ENCODE measurements around the gene SH3BP1. TPM values are rescaled to one million over a fixed set of nuclear protein-coding genes. Genes with fewer than 3 reads are reported as not detected.

The SH3BP1 gene
- total RNA-seq, 2 donors from 2014 or later = 1.5 to 4.0 TPM

- no peaks in the 10 kb centered on the region for H3K36me3 ChIP-seq
- no peak for DNase-seq (ENCODE audit: low spot score)
- H3K27me3 ChIP-seq = no peaks in the 10 kb centered on the region
- no peaks in the 10 kb centered on the region for H3K9me3 ChIP-seq
- peaks cover 0 to 54% of the 10 kb centered on the region in 2 donors for H3K4me1 ChIP-seq
- peak overlapping the region in 1 of 2 donors; percentile 62 for H3K4me3 ChIP-seq
- H3K27ac ChIP-seq = no peak overlapping the region
- TF ChIP-seq, protein P1, sequence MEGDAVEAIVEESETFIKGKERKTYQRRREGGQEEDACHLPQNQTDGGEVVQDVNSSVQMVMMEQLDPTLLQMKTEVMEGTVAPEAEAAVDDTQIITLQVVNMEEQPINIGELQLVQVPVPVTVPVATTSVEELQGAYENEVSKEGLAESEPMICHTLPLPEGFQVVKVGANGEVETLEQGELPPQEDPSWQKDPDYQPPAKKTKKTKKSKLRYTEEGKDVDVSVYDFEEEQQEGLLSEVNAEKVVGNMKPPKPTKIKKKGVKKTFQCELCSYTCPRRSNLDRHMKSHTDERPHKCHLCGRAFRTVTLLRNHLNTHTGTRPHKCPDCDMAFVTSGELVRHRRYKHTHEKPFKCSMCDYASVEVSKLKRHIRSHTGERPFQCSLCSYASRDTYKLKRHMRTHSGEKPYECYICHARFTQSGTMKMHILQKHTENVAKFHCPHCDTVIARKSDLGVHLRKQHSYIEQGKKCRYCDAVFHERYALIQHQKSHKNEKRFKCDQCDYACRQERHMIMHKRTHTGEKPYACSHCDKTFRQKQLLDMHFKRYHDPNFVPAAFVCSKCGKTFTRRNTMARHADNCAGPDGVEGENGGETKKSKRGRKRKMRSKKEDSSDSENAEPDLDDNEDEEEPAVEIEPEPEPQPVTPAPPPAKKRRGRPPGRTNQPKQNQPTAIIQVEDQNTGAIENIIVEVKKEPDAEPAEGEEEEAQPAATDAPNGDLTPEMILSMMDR (IDR thresholded peaks at IDR 0.05) = no peak
Measured at GRCh38 chr22:37638391-37639069, 939 bp upstream of the SH3BP1 start.

- DNase-seq (ENCODE audit: low spot score) = no peak
- Histone ChIP-seq H3K9me3 (no peaks in the 10 kb centered on the region), H3K4me3 (peak overlapping the region; percentile 47 to 62), H3K27me3 (no peaks in the 10 kb centered on the region), H3K36me3 (no peaks in the 10 kb centered on the region), H3K27ac (peak overlapping the region in 1 of 2 donors; percentile 23), H3K4me1 (peaks cover 0 to 40% of the 10 kb centered on the region in 2 donors)
- TF ChIP-seq, protein P1 (IDR thresholded peaks at IDR 0.05) = no peak
Measured at GRCh38 chr22:37639771-37640590, 512 bp downstream of the SH3BP1 start.

- no peaks in the 10 kb centered on the region for H3K9me3 ChIP-seq
- TF ChIP-seq, protein P1 (IDR thresholded peaks at IDR 0.05) = no peak
- DNase-seq (ENCODE audit: low spot score) = no peak
- H3K4me1 ChIP-seq = peaks cover 0 to 37% of the 10 kb centered on the region in 2 donors
- H3K36me3 ChIP-seq = no peaks in the 10 kb centered on the region
- H3K27ac ChIP-seq = no peak overlapping the region
- peak overlapping the region in 1 of 2 donors; percentile 62 for H3K4me3 ChIP-seq
- no peaks in the 10 kb centered on the region for H3K27me3 ChIP-seq
Measured at GRCh38 chr22:37640591-37641560, 1.4 kb downstream of the SH3BP1 start.

DNA sequence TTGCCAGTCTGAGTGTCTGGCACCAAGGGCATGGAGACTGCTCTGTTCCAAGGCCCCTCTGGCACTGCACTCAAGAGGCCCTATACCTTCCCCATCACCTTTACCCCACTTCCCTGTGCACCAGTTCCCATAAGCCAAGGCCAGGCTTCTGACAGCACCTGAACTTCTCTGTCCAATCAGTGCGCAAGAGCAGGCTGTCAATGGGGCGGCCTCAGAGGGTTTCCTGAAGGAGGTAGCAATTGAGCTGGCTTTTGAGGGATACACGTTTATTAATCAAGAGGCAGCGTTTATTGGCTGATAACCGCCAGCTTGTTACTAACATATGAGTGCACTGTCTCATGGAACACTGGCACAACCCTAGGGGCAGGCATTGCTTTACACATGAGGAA lies 2.1 kb downstream of the SH3BP1 start:
- DNase-seq (ENCODE audit: low spot score) = no peak
- Histone ChIP-seq H3K27me3 (no peaks in the 10 kb centered on the region), H3K27ac (no peak overlapping the region), H3K9me3 (no peaks in the 10 kb centered on the region), H3K4me3 (no peak overlapping the region), H3K4me1 (peaks cover 0 to 37% of the 10 kb centered on the region in 2 donors), H3K36me3 (no peaks in the 10 kb centered on the region)
- TF ChIP-seq, protein P1 (IDR thresholded peaks at IDR 0.05) = no peak

DNA sequence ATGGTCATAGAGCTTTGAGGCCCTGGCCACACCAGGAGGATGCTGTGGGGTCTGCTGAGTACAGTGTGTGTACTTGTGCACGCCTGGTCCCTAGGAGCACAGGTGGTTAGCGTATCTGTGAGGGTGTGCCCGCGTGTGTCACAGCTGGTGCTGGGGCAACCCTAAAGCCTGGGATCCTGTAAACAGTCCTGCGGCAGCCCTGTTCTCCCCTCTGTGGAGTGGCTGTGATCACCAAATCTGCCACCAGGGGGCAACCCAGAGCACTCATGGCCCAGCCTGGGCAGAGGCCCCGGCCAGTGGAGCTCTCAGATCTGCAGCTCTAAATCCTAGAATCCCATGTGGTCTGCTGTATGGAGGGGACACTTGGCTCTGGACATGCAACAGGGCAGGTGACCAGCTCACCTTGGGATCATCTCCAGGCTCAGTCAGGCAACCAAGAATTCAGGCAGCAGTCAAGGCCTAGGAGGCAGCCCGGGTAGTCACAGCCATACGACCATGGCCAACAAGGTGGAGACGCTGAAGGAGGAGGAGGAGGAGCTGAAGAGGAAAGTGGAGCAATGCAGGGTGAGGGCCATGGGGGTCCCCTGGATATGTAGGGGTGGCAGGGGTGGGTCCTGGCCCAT lies 3.9 kb downstream of the SH3BP1 start:
- peaks cover 0 to 34% of the 10 kb centered on the region in 2 donors for H3K4me1 ChIP-seq
- TF ChIP-seq, protein P1 (IDR thresholded peaks at IDR 0.05) = peak; percentile 64 to 95
- H3K4me3 ChIP-seq = no peak overlapping the region
- H3K9me3 ChIP-seq = no peaks in the 10 kb centered on the region
- no peaks in the 10 kb centered on the region for H3K36me3 ChIP-seq
- H3K27ac ChIP-seq = no peak overlapping the region
- peak; percentile 88 for DNase-seq (ENCODE audit: low spot score)
- H3K27me3 ChIP-seq = no peaks in the 10 kb centered on the region

All from right atrium auricular region (tissue), 2 donors.